UCSD-AML1 (cell line): Measurements from ENCODE around the gene POPDC3.

Experiments
- DNase-seq: peaks from one replicate; lab custom pipeline; 2025; ENCODE audit not compliant: unreplicated experiment; lab: John Stamatoyannopoulos, UW

Gene POPDC3

GRCh38 chr6:105153676-105154075 is 26.1 kb downstream of the POPDC3 start:
- no peak for DNase-seq

- no peak for DNase-seq
Measured at GRCh38 chr6:105152880-105153279, 26.9 kb downstream of the POPDC3 start.

- no peak for DNase-seq
Measured at GRCh38 chr6:105151644-105152043, 28.2 kb downstream of the POPDC3 start.

GRCh38 chr6:105138141-105138540 is 41.7 kb downstream of the POPDC3 start:
- DNase-seq = no peak

- no peak for DNase-seq
Measured at GRCh38 chr6:105137388-105137787, 42.4 kb downstream of the POPDC3 start.

- no peak for DNase-seq
Measured at GRCh38 chr6:105136431-105137350, 43.1 kb downstream of the POPDC3 start.

- no peak for DNase-seq
Measured at GRCh38 chr6:105135907-105136430, 43.8 kb downstream of the POPDC3 start.

- no peak for DNase-seq
Measured at GRCh38 chr6:105135056-105135455, 44.8 kb downstream of the POPDC3 start.

- no peak for DNase-seq
Measured at GRCh38 chr6:105122717-105123116, 57.1 kb downstream of the POPDC3 start.

GRCh38 chr6:105121981-105122380 is 57.8 kb downstream of the POPDC3 start:
- DNase-seq = no peak

- DNase-seq = no peak
Measured at GRCh38 chr6:105120570-105120969, 59.2 kb downstream of the POPDC3 start.

- no peak for DNase-seq
Measured at GRCh38 chr6:105116150-105116549, 63.7 kb downstream of the POPDC3 start.

- no peak for DNase-seq
Measured at GRCh38 chr6:105113422-105113821, 66.4 kb downstream of the POPDC3 start.

- DNase-seq = no peak
Measured at GRCh38 chr6:105112577-105112976, 67.2 kb downstream of the POPDC3 start.

- no peak for DNase-seq
Measured at GRCh38 chr6:105111871-105112270, 67.9 kb downstream of the POPDC3 start.

GRCh38 chr6:105111105-105111504 is 68.7 kb downstream of the POPDC3 start:
- DNase-seq = no peak

GRCh38 chr6:105109955-105110895 is 69.6 kb downstream of the POPDC3 start:
- no peak for DNase-seq

GRCh38 chr6:105108631-105109262 is 71.1 kb downstream of the POPDC3 start:
- no peak for DNase-seq
